WTC11 (cell line): ENCODE data around the gene RGL2. TPM values are rescaled to one million over a fixed set of nuclear protein-coding genes. Genes with fewer than 3 reads are reported as not detected.

Experiments used
- ATAC-seq: fragments of 200-7000 bp; cut with Tn5 transposase; 2 replicates; pipeline ENCODE4 v1.10.0; 2021; ENCODE audit warnings: mild to moderate bottlenecking, moderate library complexity
- CTCF ChIA-PET: fragments of 300-600 bp; sonication (Branson Sonifier 250); formaldehyde crosslinking; loops from one replicate; lab custom pipeline; 2021; ENCODE audit warnings: antibody characterized with exemption; lab: Charles Lee
- POLR2A ChIA-PET: fragments of 350-600 bp; sonication (Branson Sonifier 250); formaldehyde crosslinking; loops from one replicate; lab custom pipeline; 2021; ENCODE audit warnings: antibody characterized with exemption; lab: Charles Lee
- DNase-seq: peaks from one replicate; pipeline ENCODE4 v3.0.0; 2021; ENCODE audit warnings: low spot score
- H3K27ac Mint-ChIP-seq: 2 replicates; pipeline ENCODE4 v1.8.0; 2021; ENCODE audit warnings: mixed read lengths
- H3K27me3 Mint-ChIP-seq: 2 replicates; pipeline ENCODE4 v1.8.0; 2021; ENCODE audit warnings: low read depth, mild to moderate bottlenecking, moderate library complexity, mixed read lengths
- H3K36me3 Mint-ChIP-seq: 2 replicates; pipeline ENCODE4 v1.8.0; 2021; ENCODE audit warnings: mixed read lengths
- H3K4me1 Mint-ChIP-seq: 2 replicates; pipeline ENCODE4 v1.8.0; 2022; ENCODE audit warnings: mixed read lengths
- H3K4me3 Mint-ChIP-seq: 2 replicates; pipeline ENCODE4 v1.8.0; 2021; ENCODE audit warnings: mild to moderate bottlenecking, moderate library complexity, mixed read lengths
- H3K9me3 Mint-ChIP-seq: 2 replicates; pipeline ENCODE4 v1.8.0; 2021; ENCODE audit warnings: mixed read lengths
- ATF2 ChIP-seq: sonication (generic); formaldehyde crosslinking; IDR thresholded peaks from 2 replicates; pipeline ENCODE4 v1.8.1; 2022; ENCODE audit warnings: low read depth, missing genetic modification reagents, borderline replicate concordance
- CDX4 ChIP-seq: fragments of 250-450 bp; sonication (Bioruptor Pico); IDR thresholded peaks from 2 replicates; pipeline ENCODE4 v1.9.0; 2021; ENCODE audit warnings: moderate library complexity, mild to moderate bottlenecking, inconsistent platforms, borderline replicate concordance
- CTCF ChIP-seq: fragments of 200-600 bp; IDR thresholded peaks from 2 replicates; pipeline ENCODE4 v1.8.0; 2022; ENCODE audit warnings: antibody characterized with exemption
- E2F4 ChIP-seq: sonication (generic); formaldehyde crosslinking; IDR thresholded peaks from 2 replicates; pipeline ENCODE4 v1.8.1; 2022; ENCODE audit warnings: low read depth, mild to moderate bottlenecking, moderate library complexity, missing genetic modification reagents, borderline replicate concordance
- ELF4 ChIP-seq: sonication (generic); formaldehyde crosslinking; IDR thresholded peaks from 2 replicates; pipeline ENCODE4 v1.8.1; 2022; ENCODE audit warnings: low read depth, mild to moderate bottlenecking, moderate library complexity, missing genetic modification reagents
- ERG ChIP-seq: fragments of 250-450 bp; sonication (Bioruptor Pico); IDR thresholded peaks from 2 replicates; pipeline ENCODE4 v1.8.0; 2021; ENCODE audit warnings: mild to moderate bottlenecking
- FOXJ3 ChIP-seq: sonication (generic); formaldehyde crosslinking; IDR thresholded peaks from 2 replicates; pipeline ENCODE4 v1.9.0; 2021; ENCODE audit warnings: missing genetic modification reagents, mild to moderate bottlenecking, borderline replicate concordance
- GABPB1 ChIP-seq: sonication (generic); formaldehyde crosslinking; IDR thresholded peaks from 2 replicates; pipeline ENCODE4 v1.8.1; 2023; ENCODE audit warnings: mild to moderate bottlenecking, missing genetic modification reagents
- IRF2 ChIP-seq: sonication (generic); formaldehyde crosslinking; IDR thresholded peaks from 2 replicates; pipeline ENCODE4 v1.8.0; 2022; ENCODE audit warnings: low read depth, missing genetic modification reagents, borderline replicate concordance
- RORB ChIP-seq: fragments of 250-450 bp; sonication (Bioruptor Pico); IDR thresholded peaks from 2 replicates; pipeline ENCODE4 v1.9.0; 2021; ENCODE audit warnings: mild to moderate bottlenecking
- SMAD4 ChIP-seq: sonication (generic); formaldehyde crosslinking; IDR thresholded peaks from 2 replicates; pipeline ENCODE4 v1.8.0; 2022; ENCODE audit warnings: mild to moderate bottlenecking, missing genetic modification reagents
- SP1 ChIP-seq: sonication (generic); formaldehyde crosslinking; conservative IDR thresholded peaks from 2 replicates; pipeline ENCODE4 v1.8.1; 2022; ENCODE audit warnings: missing genetic modification reagents
- ZNF423 ChIP-seq: fragments of 250-450 bp; sonication (Bioruptor Pico); IDR thresholded peaks from 2 replicates; pipeline ENCODE4 v2.1.2; 2022; ENCODE audit warnings: mild to moderate bottlenecking, moderate library complexity
- ZNF425 ChIP-seq: fragments of 250-450 bp; sonication (Bioruptor Pico); conservative IDR thresholded peaks from 2 replicates; pipeline ENCODE4 v1.9.0; 2021; ENCODE audit warnings: mild to moderate bottlenecking
- ZNF512 ChIP-seq: sonication (generic); formaldehyde crosslinking; IDR thresholded peaks from 2 replicates; pipeline ENCODE4 v1.8.1; 2022; ENCODE audit warnings: missing genetic modification reagents, borderline replicate concordance
- ZNF532 ChIP-seq: fragments of 250-450 bp; sonication (Bioruptor Pico); IDR thresholded peaks from 2 replicates; pipeline ENCODE4 v1.9.0; 2021; ENCODE audit warnings: mild to moderate bottlenecking, borderline replicate concordance
- total RNA-seq: library from RNA; stranded (reverse); gene quantifications from 3 replicates; pipeline ENCODE4 v1.2.3, GENCODE V29; 2021

RGL2 gene
- total RNA-seq, 1 experiment from 2014 or later, result 77.1 TPM

- H3K27me3 Mint-ChIP-seq, result no peaks in the 10 kb centered on the region
- ATAC-seq (no peak), DNase-seq (no peak)
- H3K4me1 Mint-ChIP-seq, result peaks cover 25% of the 10 kb centered on the region
- no peak overlapping the region for H3K27ac Mint-ChIP-seq
- ChIA-PET POLR2A (interaction anchor here (1.3 kb wide), 1 partner anchor 321 kb away, joined by 3 read pairs; no protein-coding TSS in a partner anchor), CTCF (interaction anchor here (1.1 kb wide), 1 partner anchor 16 kb away, joined by 3 read pairs; no protein-coding TSS in a partner anchor)
- TF ChIP-seq IRF2 (CRISPR knock-in tag), result no peak
- H3K36me3 Mint-ChIP-seq, result peaks cover 19% of the 10 kb centered on the region
- no peaks in the 10 kb centered on the region for H3K9me3 Mint-ChIP-seq
- H3K4me3 Mint-ChIP-seq, result no peak overlapping the region
These were observed 5.6 kb downstream of the RGL2 start for GRCh38 chr6:33292996-33293682.

- Mint-ChIP-seq H3K27ac (peak overlapping the region; percentile 32; the same call in 1 of the 2 replicates), H3K9me3 (no peaks in the 10 kb centered on the region), H3K36me3 (peaks cover 36% of the 10 kb centered on the region), H3K27me3 (no peaks in the 10 kb centered on the region), H3K4me3 (peak overlapping the region; percentile 99), H3K4me1 (peaks cover 22% of the 10 kb centered on the region)
- ChIA-PET CTCF (interaction anchor here (1.4 to 3.3 kb wide), 2 partner anchors 11 to 13 kb away, joined by 4 to 36 read pairs; partner anchors contain the start of gene B3GALT4), POLR2A (interaction anchor here (1.6 to 3.6 kb wide), 2 partner anchors 13 to 141 kb away, joined by 4 to 27 read pairs; partner anchors contain the start of gene B3GALT4)
- ATAC-seq, result no peak
- TF ChIP-seq SP1 (CRISPR knock-in tag) (no peak), CTCF (no peak), ATF2 (CRISPR knock-in tag) (no peak), ELF4 (CRISPR knock-in tag) (no peak), ZNF425 (CRISPR knock-in tag) (no peak), E2F4 (no peak), ZNF512 (CRISPR knock-in tag) (no peak), ZNF532 (CRISPR knock-in tag) (no peak), SMAD4 (CRISPR knock-in tag) (no peak), ZNF423 (CRISPR knock-in tag) (no peak), FOXJ3 (CRISPR knock-in tag) (no peak), RORB (CRISPR knock-in tag) (no peak), CDX4 (CRISPR knock-in tag) (no peak), ERG (CRISPR knock-in tag) (no peak), GABPB1 (CRISPR knock-in tag) (no peak)
- TF ChIP-seq, all 79 proteins: peak for 0
- no peak for DNase-seq
These were observed 8.3 kb downstream of the RGL2 start for GRCh38 chr6:33290459-33290858.
